ENCODE results near the gene HMCN2. TPM values are rescaled to one million over a fixed set of nuclear protein-coding genes. Genes with fewer than 3 reads are reported as not detected.

The HMCN2 gene
- total RNA-seq, 1 experiment from 2014 or later, result under 0.01 TPM

DNA sequence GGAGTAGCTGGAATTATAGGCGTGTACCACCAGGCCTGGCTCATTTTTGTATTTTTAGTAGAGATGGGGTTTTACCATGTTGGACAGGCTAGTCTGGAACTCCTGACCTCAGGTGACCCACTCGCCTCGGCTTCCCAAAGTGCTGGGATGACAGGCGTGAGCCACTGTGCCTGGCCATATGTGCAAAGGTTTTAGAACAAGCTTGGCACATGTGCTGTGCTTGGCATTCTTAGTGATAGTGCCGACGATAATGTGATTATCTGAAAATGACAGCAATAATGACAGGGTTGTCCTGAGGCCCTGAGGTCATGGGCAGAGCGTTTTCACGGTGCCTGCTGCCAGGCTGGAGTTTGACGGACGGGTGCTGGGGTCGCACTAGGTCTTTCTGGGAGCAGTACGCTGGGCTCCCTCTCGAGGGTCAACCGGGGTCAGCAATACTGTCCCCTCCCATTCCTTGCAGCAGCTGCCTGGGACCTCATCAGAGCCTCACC is 42.6 kb downstream of the HMCN2 start:
- no peak for DNase-seq (ENCODE audit: low spot score)

DNA sequence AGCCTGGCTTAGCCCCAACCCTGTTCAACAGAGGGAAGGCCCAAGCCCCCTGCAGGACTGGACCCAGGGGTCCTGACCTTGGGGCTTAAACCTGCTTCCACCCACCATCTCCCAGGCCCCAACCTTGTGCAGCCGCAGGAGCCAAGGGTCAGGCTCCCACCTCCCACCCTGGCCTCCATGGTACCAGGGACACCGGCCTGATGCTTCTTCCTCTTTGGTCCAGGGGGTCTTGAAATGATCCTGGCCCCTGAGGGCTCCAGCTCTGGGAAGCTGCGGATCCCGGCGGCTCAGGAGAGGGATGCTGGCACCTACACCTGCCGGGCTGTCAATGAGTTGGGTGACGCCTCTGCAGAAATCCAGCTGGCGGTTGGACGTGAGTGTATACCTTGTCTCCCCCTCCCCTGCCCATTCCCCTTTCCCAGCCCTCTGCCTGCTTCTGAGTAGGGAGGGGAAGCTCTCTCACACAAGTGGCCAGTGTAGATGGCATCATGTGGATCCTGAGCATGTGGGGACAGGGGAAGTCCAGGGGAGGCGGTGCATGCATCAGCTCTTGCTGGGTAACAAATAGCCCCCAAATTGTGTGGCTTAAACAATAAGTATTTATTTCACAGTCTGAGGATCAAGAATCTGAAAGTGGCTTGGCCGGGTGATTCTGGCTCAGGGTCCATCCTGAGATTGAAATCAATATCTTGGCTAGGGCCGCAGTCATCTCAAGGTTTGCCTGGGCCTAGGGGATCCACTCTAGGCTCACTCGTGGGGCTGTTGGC is 44.3 kb downstream of the HMCN2 start:
- DNase-seq (ENCODE audit: low spot score), result no peak

DNA sequence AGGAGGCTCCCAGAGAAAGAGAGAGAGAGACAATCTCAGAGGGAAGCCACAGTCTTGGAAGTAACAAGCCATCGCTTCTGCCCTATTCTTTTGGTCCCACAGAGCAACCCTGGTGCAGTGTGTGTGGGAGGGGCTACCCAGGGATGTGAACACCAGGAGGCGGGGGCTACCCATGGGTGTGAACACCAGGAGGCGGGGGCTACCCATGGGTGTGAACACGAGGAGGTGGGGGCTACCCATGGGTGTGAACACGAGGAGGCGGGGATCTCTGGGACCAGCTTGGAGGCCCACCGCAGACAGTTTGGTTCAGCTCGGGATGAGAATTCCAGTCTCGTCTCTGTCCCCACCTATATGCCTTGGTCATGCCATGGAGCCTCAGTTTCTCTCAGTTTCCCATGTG is 44.9 kb downstream of the HMCN2 start:
- DNase-seq (ENCODE audit: low spot score), result no peak

DNA sequence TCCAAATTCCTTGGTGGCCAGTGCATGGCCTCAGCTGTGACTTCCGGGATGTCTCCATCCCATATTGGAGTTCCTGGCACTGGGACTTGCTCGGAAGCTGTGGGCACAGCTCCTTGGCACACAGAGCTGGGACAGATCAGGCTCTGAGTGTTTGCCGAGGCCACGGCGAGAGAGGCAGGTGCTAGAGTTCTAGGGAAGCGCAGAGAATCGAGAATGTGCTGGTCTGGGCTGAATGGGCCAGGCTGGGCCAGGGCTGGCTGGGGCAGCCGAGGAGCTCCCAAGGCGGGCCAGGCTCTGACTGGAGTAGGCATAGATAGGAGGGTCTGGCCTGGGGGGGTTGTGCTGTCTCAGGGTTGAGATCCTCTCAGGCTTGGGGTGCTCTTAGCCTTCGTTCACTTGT is 45.4 kb downstream of the HMCN2 start:
- no peak for DNase-seq (ENCODE audit: low spot score)

DNA sequence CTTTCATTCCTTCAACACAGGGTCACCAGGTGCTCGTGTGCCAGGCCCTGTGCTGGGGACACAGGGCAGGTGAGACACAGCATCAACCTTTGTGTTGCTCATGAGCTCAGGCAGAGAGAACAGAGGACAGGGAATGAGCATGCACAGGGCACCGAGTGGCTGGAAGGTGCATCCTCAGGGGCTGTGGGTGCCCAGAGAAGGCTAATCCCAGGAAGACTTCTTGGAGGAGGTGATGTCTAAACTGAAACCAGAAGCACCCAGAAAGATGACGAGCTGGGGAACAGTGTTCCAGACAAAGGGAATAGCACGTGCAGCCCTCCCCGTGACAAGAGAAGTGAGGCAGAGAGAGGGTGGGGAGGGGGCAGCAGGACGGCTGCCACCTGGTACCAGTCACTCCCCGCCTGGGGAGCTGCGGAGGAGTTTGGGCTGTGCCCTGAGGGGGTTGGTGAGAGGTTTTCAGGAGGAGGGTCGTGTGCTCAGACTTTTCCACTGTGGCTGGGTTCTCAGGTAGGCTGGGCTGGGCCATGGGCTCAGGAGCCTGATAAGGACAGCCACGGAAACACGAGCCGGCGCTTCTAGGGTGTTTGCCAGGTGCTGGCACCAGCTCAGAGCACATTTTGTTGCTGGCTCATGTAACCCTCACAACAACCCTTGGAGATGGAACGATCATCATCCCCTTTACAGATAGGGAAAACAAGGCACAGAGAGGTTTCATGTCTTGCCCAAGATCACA is 46.0 kb downstream of the HMCN2 start:
- no peak for DNase-seq (ENCODE audit: low spot score)

DNA sequence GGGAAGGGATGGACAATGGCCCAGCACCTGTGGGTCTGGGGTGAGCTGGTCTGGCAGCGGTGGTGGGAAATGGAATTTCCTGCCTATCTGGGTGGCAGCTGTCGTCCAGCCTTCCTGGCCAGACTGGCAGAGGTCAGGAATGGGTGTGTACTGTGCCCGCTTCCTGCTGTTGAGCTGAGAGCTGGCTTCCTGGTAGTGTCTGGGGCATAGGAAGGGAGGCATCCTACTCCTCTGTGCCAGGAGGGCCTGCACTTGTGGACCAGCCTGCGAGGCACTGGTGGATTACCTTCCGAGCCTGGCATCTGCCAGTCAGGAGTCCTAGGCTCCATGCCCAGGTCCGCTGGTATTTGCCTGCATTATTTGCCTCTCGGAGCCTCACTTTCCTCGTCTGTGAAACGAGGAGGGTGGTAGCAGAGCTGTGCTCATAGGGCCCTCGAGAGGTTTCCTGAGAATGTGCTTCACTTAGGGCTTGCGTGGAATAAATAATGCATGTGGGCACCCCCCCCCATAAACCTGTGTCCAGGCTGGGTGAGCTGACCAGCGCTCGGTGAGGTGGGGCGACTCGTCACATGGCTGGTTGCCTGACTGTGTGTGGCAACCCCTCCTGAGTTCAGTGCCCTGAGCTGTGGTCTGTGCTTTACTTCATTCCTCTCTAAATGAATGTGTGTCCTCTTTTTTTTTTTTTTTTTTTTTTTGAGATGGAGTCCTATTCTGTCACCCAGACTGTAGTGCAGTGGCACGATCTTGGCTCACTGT is 47.7 kb downstream of the HMCN2 start:
- no peak for DNase-seq (ENCODE audit: low spot score)

DNA sequence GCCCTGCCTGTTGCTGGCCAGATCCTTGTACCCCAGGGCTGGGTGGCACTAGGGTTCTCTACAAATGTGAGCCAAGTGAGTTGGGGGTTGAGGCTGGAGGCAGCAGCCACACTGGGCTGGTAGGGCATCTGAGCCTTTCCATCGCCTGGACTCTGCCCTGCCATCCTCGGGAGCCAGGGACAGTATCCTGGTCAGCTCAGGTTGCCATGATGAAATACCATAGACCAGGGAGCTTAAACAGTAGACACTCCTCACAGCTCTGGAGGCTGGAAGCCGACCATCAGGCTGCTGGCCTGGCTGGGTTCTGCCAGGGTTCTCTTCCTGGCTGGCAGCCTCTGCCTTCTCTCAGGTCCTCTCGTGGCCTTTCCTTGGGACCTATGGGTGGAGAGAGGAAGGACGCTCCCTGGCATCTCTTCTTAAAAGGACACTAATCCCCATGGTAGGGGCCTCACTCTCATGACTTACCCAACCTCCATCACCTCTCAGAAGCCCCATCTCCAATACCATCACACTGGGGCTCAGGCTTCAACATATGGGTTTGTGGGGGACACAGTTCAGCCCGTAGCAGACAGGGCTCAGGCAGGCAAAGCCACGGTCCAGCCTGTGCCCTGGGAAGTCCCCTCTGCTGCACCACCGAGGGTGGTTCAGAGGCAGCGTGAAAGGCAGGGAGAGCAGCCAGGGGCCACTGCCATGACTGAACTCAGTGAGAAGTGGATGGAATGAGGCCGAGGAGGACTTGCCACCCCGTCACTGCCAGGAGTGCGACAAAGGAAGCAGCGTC is 50.1 kb downstream of the HMCN2 start:
- no peak for DNase-seq (ENCODE audit: low spot score)

DNA sequence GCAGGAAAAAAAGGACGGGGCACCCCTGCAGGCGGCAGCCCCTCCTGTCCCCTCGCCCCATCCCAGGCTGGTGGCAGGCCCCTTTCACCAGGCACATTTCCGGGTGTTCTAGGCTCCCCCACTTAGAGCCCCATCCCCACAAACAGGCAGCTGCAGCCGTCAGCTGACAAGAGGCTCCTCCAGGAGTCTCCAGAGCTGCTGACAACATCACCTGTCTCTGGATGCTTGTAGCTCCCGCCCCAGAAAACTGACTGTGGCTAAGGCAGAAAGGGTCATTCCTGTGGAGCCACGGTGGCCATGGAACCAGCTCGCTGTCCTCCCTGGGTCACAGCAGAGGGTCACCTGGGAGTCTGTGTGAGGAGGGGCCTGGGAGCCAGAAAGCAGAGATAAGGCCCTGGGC is 50.9 kb downstream of the HMCN2 start:
- no peak for DNase-seq (ENCODE audit: low spot score)

DNA sequence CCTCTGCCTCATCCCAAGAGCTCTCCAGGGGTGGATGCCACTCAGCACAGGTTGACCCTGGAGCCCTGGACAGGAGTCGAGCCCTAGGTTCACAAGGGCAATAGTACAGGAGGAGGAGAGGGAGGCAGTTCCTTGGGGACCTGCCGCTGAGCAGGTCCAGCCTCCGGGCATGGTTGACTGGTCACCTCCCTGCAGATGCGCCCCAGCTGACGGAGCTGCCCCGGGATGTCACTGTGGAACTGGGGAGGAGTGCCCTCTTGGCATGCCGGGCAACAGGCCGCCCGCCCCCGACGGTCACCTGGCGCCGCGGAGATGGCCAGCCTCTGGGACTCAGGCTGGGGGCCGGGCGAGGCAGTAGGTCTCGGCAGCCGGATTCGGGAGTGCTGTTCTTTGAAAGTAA is 53.7 kb downstream of the HMCN2 start:
- DNase-seq (ENCODE audit: low spot score), result no peak

DNA sequence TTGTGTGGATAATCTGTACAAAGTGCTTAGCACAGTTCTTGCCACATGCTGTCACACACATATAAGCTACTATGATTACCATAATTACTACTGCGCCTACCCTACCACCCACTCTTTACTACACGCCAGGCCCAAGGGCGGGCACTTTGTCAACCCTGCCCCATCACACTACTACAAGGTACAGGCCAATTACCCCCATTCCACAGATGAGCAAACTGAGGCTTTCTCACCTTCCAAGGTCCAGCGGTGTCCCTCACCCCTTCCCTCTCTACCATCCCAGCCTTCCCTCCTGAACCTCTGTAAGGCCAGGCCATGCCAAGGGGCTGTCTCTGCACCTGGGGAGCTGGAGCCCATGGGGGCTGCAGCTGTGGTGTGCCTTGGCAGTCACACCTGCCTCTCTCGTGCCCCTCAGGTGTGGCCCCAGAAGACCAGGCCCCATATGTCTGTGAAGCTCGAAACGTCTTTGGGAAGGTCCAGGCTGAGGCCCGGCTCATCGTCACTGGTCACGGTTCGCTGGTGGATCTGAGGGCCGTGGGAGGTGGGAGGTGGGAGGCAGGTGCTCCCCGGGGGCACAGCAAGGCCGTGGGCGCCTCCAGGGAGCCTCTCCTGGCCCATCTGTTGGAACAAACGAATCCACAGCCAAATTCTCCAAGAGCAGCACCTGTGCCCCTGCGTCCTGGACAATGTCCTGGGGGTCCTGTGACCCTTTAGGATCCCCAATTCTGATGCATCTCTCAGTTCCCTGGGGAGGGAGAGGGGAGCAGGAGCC is 54.6 kb downstream of the HMCN2 start:
- no peak for DNase-seq (ENCODE audit: low spot score)

DNA sequence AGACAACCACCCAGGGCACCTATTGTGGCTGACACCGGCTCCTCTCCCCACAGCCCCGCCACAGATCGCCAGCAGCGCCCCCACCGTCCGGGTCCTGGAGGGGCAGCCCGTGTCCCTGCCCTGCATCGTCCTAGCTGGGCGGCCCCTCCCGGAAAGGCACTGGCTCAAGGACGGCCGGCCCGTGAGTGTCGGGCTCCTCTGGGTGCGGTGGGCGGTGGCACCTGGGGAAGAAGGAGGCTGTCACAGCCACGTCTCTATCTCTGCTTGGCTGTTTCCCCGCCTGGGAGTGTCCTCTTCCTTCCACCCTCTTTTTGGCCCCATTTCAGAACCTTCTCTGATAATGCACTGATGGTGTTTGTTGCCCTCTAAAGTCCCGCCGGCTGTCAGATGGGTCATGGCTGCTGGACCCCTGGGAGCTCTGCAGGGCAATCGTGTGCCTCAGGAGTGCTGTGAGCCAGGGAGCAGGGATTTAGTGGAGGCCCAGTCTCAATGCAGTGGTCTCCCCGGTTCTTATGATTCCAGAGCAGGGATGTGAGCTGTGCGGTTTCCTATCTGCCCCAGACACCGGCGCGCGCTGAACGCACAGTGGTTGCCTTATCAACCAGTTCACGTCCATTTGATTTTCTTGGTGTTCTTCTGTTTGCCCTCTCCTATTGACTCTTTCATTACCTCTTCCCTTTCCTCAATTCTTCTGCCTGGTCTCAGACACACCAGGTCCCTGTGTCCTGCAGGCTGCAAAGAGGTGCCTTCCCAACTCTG is 55.3 kb downstream of the HMCN2 start:
- DNase-seq (ENCODE audit: low spot score), result peak; percentile 11

DNA sequence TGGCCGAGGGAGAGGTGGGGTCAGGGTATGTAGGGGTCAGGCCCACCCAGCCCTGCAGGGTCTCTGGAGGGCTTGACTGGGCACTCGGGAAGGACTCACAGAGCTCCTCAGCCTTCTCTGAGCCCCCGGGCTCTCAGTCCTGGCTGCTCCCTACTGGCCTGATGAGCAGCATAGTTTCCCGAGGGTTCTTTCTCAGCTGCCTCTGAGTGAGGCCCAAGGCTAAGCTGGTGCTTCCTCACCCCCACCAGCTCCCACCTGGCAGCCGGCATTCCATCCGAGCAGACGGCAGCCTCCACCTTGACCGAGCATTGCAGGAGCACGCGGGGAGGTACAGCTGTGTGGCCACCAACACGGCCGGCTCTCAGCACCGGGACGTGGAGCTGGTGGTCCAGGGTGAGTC is 56.0 kb downstream of the HMCN2 start:
- DNase-seq (ENCODE audit: low spot score), result no peak

DNA sequence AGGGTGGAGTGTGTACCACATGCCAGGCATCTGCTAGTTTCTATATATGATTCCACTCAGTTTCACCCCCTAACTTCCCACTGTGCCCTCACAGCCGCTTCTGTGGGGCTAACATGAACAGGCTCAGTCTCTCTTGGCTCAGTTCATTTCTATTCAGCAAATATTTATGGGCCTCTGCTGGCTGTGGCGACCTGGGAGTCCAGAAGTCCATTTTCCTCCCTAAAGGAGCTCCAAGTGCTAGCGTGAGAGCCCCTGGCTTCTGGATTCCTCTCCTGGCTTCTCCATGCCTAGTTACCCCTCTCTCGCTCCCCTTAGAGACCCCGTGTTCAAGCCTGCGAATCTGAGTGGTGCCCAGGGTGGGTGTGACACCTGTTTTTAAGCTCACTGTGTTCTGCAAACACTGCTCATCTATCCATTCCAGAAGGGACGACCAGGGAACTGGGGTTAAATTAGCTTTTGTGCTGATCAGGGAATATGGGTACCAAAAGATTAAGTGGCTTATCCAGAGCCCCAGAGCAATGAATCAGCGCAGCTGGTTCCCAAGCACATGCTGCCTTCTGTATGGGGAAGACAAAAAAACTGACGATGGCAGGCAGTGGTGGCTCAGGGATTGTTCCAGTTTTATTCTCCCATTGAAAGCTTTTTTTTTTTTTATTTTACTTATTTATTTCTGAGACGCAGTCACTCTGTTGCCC is 57.6 kb downstream of the HMCN2 start:
- DNase-seq (ENCODE audit: low spot score), result no peak

DNA sequence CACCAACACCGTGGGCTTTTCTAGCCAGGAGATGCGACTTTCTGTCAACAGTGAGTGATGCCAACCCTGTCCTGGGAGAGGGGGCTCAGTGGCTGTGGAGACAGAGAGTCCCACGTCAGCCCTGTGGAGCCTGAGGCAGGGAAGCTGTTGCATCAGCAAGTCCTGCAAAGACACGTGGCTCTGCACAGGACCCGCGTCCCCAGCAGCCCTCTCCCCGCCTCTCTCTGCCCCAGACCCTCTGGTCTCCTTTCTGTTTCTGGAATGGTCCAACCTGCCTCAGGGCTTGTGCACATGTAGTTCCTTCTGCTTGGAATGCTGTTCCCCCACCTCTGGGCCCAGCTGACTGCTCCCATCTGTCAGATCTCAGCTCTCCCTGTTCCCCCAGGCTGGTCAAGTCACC is 60.4 kb downstream of the HMCN2 start:
- no peak for DNase-seq (ENCODE audit: low spot score)

DNA sequence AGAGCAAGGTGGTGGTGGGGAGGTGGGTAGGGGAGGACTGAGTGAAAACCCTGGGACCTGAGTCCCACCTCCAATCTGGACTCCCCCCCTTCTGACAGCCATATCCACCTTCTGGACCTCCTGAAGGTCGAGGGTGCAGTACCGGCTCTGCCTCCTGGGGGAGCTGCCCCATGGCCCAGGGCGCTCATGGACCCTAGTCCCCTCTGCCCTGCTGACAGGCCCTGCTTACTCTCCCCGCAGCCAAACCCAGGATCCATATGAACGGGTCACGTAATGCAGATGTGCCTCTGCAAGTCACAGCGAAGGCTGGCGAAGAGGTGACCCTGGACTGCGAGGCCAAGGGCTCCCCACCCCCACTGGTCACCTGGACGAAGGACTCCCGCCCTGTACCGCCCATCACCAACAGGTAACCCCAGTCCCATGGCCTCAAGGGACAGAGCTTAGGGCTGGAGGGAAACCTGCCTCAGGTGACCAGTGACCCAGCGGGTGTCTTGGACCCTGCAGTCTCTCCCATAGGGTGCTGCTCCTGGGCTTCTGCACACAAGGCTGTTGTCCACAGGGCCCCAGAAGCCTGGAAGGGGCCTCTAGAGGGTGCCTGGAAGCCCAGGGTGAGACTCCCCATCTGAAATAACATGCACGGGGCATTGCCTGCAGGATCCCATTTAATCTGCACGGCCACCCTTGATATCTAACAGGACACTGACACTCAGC is 61.7 kb downstream of the HMCN2 start:
- DNase-seq (ENCODE audit: low spot score), result no peak

DNA sequence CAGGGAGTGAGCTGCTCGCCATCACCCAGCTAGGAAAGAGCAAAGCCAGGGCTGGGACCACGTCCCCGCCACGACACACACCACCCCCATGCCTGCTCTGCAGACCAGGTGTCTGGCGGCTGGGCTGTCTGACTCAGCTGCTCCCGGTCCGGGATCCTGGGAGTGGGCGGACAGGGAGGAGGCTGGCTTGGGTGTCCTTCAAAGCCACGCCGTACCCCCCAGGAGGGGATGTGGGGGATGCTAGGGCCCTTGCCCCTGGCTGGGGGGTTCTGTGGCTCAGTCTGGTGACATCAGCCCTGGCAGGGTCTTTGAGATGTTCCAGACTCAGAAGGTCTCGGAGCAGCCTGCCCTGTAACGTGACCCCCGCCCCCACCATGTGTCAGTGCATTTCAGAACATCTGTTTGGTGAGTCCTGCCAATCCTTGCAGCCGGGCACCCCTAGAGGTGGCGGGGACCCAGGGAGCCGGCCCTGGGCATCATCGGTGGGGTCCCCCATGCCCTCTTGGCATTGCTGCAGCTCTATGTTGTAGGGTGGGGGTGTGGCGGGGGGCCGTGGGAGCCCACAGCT is 62.3 kb downstream of the HMCN2 start:
- DNase-seq (ENCODE audit: low spot score), result no peak

DNA sequence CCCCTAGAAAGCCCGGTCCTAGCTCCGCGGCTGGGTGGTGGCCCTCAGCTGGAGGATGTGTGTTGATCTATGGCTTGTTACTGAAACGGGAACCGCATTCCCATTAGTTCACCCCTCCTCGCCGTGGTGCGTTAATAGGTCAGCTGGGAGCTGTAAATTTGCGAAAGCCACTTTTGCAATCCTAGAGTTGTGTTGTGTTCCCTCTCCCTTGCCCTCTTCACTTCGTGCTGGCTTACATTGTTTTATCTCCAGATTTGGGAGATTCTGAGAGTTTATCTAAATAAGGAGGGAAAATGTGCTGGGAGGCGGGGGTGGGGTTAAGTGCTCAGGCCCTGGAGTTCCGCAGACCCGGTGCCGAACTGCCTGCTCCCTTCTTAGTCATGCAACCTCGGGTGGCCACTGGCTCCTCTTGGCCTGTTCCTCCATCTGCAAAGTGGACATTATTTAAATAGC is 62.8 kb downstream of the HMCN2 start:
- no peak for DNase-seq (ENCODE audit: low spot score)

DNA sequence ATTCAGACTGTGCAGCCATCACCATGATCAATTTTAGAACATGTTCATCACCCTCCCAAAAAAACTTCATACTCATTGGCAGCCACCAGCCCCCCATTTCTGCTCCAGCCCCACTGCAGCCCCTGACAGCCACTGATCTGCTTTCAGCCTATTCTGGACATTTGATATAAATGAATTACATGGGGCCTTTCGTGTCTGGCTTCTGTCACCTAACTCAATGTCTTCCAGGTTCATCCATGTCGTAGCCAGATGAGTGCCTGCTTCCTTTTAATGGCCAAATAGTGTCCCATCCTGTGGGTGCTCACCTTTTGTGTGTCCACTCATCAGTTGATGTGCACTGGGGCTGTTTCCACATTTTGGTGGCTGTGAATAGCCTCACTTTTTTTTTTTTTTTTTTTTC is 63.5 kb downstream of the HMCN2 start:
- no peak for DNase-seq (ENCODE audit: low spot score)

Measured in HT-29 (cell line).